CD4-positive, alpha-beta T cell treated with Interleukin-17A for 4 hours (primary cell): ENCODE results near the gene SPON1.
"Not testable (repeated sequence)": the region's sequence is repeated elsewhere in the genome, so short reads cannot be mapped to it uniquely, and the experiment has no call there.

Experiments used
- DNase-seq: peaks from one replicate; pipeline ENCODE4 v3.0.0-alpha.2; 2020; ENCODE audit warnings: mixed read lengths

The SPON1 gene

GRCh38 chr11:14136561-14136960 is 174.0 kb downstream of the SPON1 start:
- no peak for DNase-seq

- DNase-seq: no peak
These were observed 174.8 kb downstream of the SPON1 start for GRCh38 chr11:14137284-14137683.

GRCh38 chr11:14140991-14141390 is 178.5 kb downstream of the SPON1 start:
- no peak for DNase-seq

- DNase-seq: no peak
These were observed 179.2 kb downstream of the SPON1 start for GRCh38 chr11:14141676-14142075.

- DNase-seq: no peak
These were observed 182.4 kb downstream of the SPON1 start for GRCh38 chr11:14144934-14145333.

GRCh38 chr11:14148653-14149273 is 186.2 kb downstream of the SPON1 start:
- no peak for DNase-seq

GRCh38 chr11:14149683-14150082 is 187.2 kb downstream of the SPON1 start:
- DNase-seq: no peak

- DNase-seq: no peak
These were observed 188.4 kb downstream of the SPON1 start for GRCh38 chr11:14150878-14151277.

GRCh38 chr11:14154103-14154502 is 191.6 kb downstream of the SPON1 start:
- not testable (repeated sequence) for DNase-seq

- no peak for DNase-seq
These were observed 195.9 kb downstream of the SPON1 start for GRCh38 chr11:14158393-14158792.

- DNase-seq: no peak
These were observed 201.1 kb downstream of the SPON1 start for GRCh38 chr11:14163576-14163975.

- not testable (repeated sequence) for DNase-seq
These were observed 211.2 kb downstream of the SPON1 start for GRCh38 chr11:14173679-14174078.

GRCh38 chr11:14179116-14179820 is 216.7 kb downstream of the SPON1 start:
- no peak for DNase-seq

GRCh38 chr11:14181121-14181520 is 218.6 kb downstream of the SPON1 start:
- no peak for DNase-seq

- no peak for DNase-seq
These were observed 220.4 kb downstream of the SPON1 start for GRCh38 chr11:14182833-14183364.

- DNase-seq: no peak
These were observed 221.8 kb downstream of the SPON1 start for GRCh38 chr11:14184028-14184940.

- no peak for DNase-seq
These were observed 222.9 kb downstream of the SPON1 start for GRCh38 chr11:14185461-14185860.

- no peak for DNase-seq
These were observed 223.7 kb downstream of the SPON1 start for GRCh38 chr11:14186046-14186775.

- no peak for DNase-seq
These were observed 227.4 kb downstream of the SPON1 start for GRCh38 chr11:14189874-14190273.

GRCh38 chr11:14190992-14191778 is 228.7 kb downstream of the SPON1 start:
- DNase-seq: no peak

GRCh38 chr11:14193644-14194043 is 231.1 kb downstream of the SPON1 start:
- no peak for DNase-seq
